IMR-90 (cell line): ENCODE results near the gene CMIP. TPM values are rescaled to one million over a fixed set of nuclear protein-coding genes. Genes with fewer than 3 reads are reported as not detected.

Source experiments
- ATAC-seq: fragments of 200-7000 bp; cut with Tn5 transposase; 2 replicates; pipeline ENCODE4 v1.9.1; 2020; ENCODE audit warnings: low read depth, mild to moderate bottlenecking, moderate library complexity
- BruUV-seq: library from RNA; stranded (reverse); fragments of 400-500 nt; replicated peaks from 2 replicates; lab custom pipeline; 2021; lab: Mats Ljungman, UMichigan
- CTCF ChIA-PET: fragments of 300-600 bp; formaldehyde crosslinking; extraction: SDS; loops from one replicate; lab custom pipeline; 2021; ENCODE audit warnings: antibody characterized with exemption; lab: Yijun Ruan, JAX
- POLR2A ChIA-PET: fragments of 300-600 bp; sonication (Branson Sonifier 250); formaldehyde crosslinking; loops from one replicate; lab custom pipeline; 2022; ENCODE audit warnings: antibody characterized with exemption; ENCODE audit not compliant: unreplicated experiment; lab: Charles Lee
- DNase-seq: peaks from one replicate; pipeline ENCODE4 v3.0.0; 2013
- H2AFZ ChIP-seq: replicated peaks from 2 replicates; pipeline ENCODE3; 2013; ENCODE audit warnings: low read length, mild to moderate bottlenecking; ENCODE audit not compliant: poor library complexity
- H2AK5ac ChIP-seq: 2 replicates; pipeline ENCODE4 v1.6.1; 2013; ENCODE audit warnings: low read depth, low read length, inconsistent platforms
- H2AK9ac ChIP-seq: replicated peaks from 2 replicates; pipeline ENCODE3; 2013; ENCODE audit warnings: mild to moderate bottlenecking, low read depth, low read length, moderate library complexity; ENCODE audit not compliant: poor library complexity
- H2BK120ac ChIP-seq: 2 replicates; pipeline ENCODE4 v1.6.1; 2013; ENCODE audit warnings: low read depth, low read length, inconsistent platforms
- H2BK15ac ChIP-seq: 3 replicates; pipeline ENCODE4 v1.6.1; 2013; ENCODE audit warnings: low read depth, low read length, inconsistent platforms
- H2BK20ac ChIP-seq: 2 replicates; pipeline ENCODE4 v1.6.1; 2013; ENCODE audit warnings: low read depth, mild to moderate bottlenecking, inconsistent platforms, low read length, moderate library complexity
- H2BK5ac ChIP-seq: 2 replicates; pipeline ENCODE4 v1.6.1; 2013; ENCODE audit warnings: mild to moderate bottlenecking, low read depth, low read length, inconsistent platforms; ENCODE audit not compliant: poor library complexity, severe bottlenecking
- H3K14ac ChIP-seq: replicated peaks from 2 replicates; pipeline ENCODE4 v1.6.1; 2013; ENCODE audit warnings: low read depth, low read length, inconsistent platforms
- H3K18ac ChIP-seq: 2 replicates; pipeline ENCODE4 v1.6.1; 2013; ENCODE audit warnings: low read depth, low read length, control low read depth
- H3K23ac ChIP-seq: 2 replicates; pipeline ENCODE4 v1.6.1; 2013; ENCODE audit warnings: low read depth, low read length, inconsistent platforms
- H3K27ac ChIP-seq: 2 replicates; pipeline ENCODE4 v1.5.1; 2013; ENCODE audit warnings: mild to moderate bottlenecking, control low read depth, low read length; ENCODE audit not compliant: insufficient read depth
- H3K27me3 ChIP-seq: 2 replicates; pipeline ENCODE4 v1.6.1; 2013; ENCODE audit warnings: low read length; ENCODE audit not compliant: control insufficient read depth, insufficient read depth
- H3K36me3 ChIP-seq: 2 replicates; pipeline ENCODE4 v1.6.1; 2013; ENCODE audit warnings: low read length, mixed read lengths; ENCODE audit not compliant: control insufficient read depth, insufficient read depth
- H3K4ac ChIP-seq: 2 replicates; pipeline ENCODE4 v1.6.1; 2013; ENCODE audit warnings: low read depth, low read length, inconsistent platforms
- H3K4me1 ChIP-seq: 2 replicates; pipeline ENCODE4 v1.6.1; 2013; ENCODE audit warnings: low read length, mixed read lengths; ENCODE audit not compliant: control insufficient read depth, insufficient read depth
- H3K4me2 ChIP-seq: 2 replicates; pipeline ENCODE4 v1.6.1; 2013; ENCODE audit warnings: low read depth, mild to moderate bottlenecking, control low read depth, low read length, moderate library complexity
- H3K4me3 ChIP-seq: 2 replicates; pipeline ENCODE4 v1.5.1; 2013; ENCODE audit warnings: low read depth, mild to moderate bottlenecking, control low read depth, low read length, moderate library complexity; ENCODE audit not compliant: insufficient read depth
- H3K56ac ChIP-seq: 2 replicates; pipeline ENCODE4 v1.6.1; 2013; ENCODE audit warnings: low read length, inconsistent platforms; ENCODE audit not compliant: insufficient read depth; ENCODE audit errors: extremely low read depth
- H3K79me1 ChIP-seq, 2 experiments: 2 replicates each; pipeline ENCODE4 v1.6.1; 2013; ENCODE audit warnings: low read length in 2 of 2, inconsistent platforms in 1 of 2, low read depth in 1 of 2
- H3K9ac ChIP-seq: 2 replicates; pipeline ENCODE4 v1.6.1; 2013; ENCODE audit warnings: low read depth, low read length, control low read depth
- H3K9me1 ChIP-seq: 2 replicates; pipeline ENCODE4 v1.6.1; 2013; ENCODE audit warnings: low read length, inconsistent platforms; ENCODE audit not compliant: insufficient read depth
- H3K9me3 ChIP-seq: 2 replicates; pipeline ENCODE4 v1.6.1; 2013; ENCODE audit warnings: low read length; ENCODE audit not compliant: control insufficient read depth, insufficient read depth
- H4K20me1 ChIP-seq: 2 replicates; pipeline ENCODE4 v1.6.1; 2013; ENCODE audit warnings: low read length, inconsistent platforms; ENCODE audit not compliant: insufficient read depth
- H4K5ac ChIP-seq: 2 replicates; pipeline ENCODE4 v1.6.1; 2013; ENCODE audit warnings: mild to moderate bottlenecking, low read depth, low read length, control low read depth
- H4K8ac ChIP-seq, 2 experiments: 2 replicates each; pipeline ENCODE4 v1.6.1; 2013; ENCODE audit warnings: low read depth in 2 of 2, low read length in 2 of 2, control low read depth in 1 of 2, inconsistent platforms in 1 of 2
- H4K91ac ChIP-seq: 2 replicates; pipeline ENCODE4 v1.6.1; 2013; ENCODE audit warnings: low read depth, low read length, inconsistent platforms; ENCODE audit not compliant: insufficient read depth
- BHLHE40 ChIP-seq: fragments of 150-350 bp; IDR thresholded peaks from 2 replicates; pipeline ENCODE4 v1.6.1; 2016; ENCODE audit warnings: mild to moderate bottlenecking, low read depth, low read length
- CEBPB ChIP-seq: IDR thresholded peaks from 2 replicates; pipeline ENCODE4 v1.6.1; 2012; ENCODE audit warnings: low read depth, low read length, improper control_type of control experiment
- CHD1 ChIP-seq: IDR thresholded peaks from 2 replicates; pipeline ENCODE4 v1.6.1; 2012; ENCODE audit warnings: low read depth, low read length, improper control_type of control experiment
- CTCF ChIP-seq: conservative IDR thresholded peaks from 2 replicates; pipeline ENCODE4 v1.5.1; 2012; ENCODE audit warnings: mild to moderate bottlenecking, low read depth, low read length, improper control_type of control experiment
- FOS ChIP-seq: fragments of 150-350 bp; IDR thresholded peaks from 2 replicates; pipeline ENCODE4 v1.6.1; 2016; ENCODE audit warnings: low read depth, low read length
- MAFK ChIP-seq: IDR thresholded peaks from 2 replicates; pipeline ENCODE4 v1.6.1; 2012; ENCODE audit warnings: low read depth, low read length, improper control_type of control experiment
- MAZ ChIP-seq: IDR thresholded peaks from 2 replicates; pipeline ENCODE4 v1.6.1; 2012; ENCODE audit warnings: low read depth, mild to moderate bottlenecking, low read length, improper control_type of control experiment, moderate library complexity, borderline replicate concordance
- MXI1 ChIP-seq: IDR thresholded peaks from 2 replicates; pipeline ENCODE4 v1.6.1; 2012; ENCODE audit warnings: low read depth, mild to moderate bottlenecking, low read length, moderate library complexity, borderline replicate concordance
- NFE2L2 ChIP-seq: fragments of 150-350 bp; IDR thresholded peaks from 2 replicates; pipeline ENCODE4 v1.6.1; 2016; ENCODE audit warnings: low read depth, mild to moderate bottlenecking, low read length
- RCOR1 ChIP-seq: IDR thresholded peaks from 2 replicates; pipeline ENCODE4 v1.6.1; 2012; ENCODE audit warnings: mild to moderate bottlenecking, low read length, improper control_type of control experiment; ENCODE audit not compliant: insufficient replicate concordance
- RFX5 ChIP-seq: IDR thresholded peaks from 2 replicates; pipeline ENCODE4 v1.8.0; 2012; ENCODE audit warnings: low read depth, mild to moderate bottlenecking, low read length, moderate library complexity
- SMC3 ChIP-seq: fragments of 150-350 bp; IDR thresholded peaks from 2 replicates; pipeline ENCODE4 v1.6.1; 2016; ENCODE audit warnings: low read depth, mild to moderate bottlenecking, antibody characterized with exemption, low read length, moderate library complexity
- USF2 ChIP-seq: fragments of 150-350 bp; IDR thresholded peaks from 2 replicates; pipeline ENCODE4 v1.6.1; 2017; ENCODE audit warnings: mild to moderate bottlenecking, antibody characterized with exemption, low read length, low read depth
- WGBS, 2 experiments: methylation state at CpG; one replicate each; pipeline versions ENCODE4 v1.1.5 to v1.1.7; 2013; ENCODE audit warnings: missing lambda C conversion rate in 2 of 2; ENCODE audit not compliant: insufficient read length in 1 of 2; ENCODE audit errors: extremely low coverage in 2 of 2; 5-methylcytosine and 5-hydroxymethylcytosine counted together
- dilution Hi-C: fragments of 300-500 bp; cut with HindIII; formaldehyde crosslinking; loops from one replicate; pipeline ENCODE4 v1.14.3; 2018; ENCODE audit warnings: low sequenced_read_pairs; ENCODE audit not compliant: unreplicated experiment
- in situ Hi-C: fragments of 300-500 bp; cut with MboI; formaldehyde crosslinking; loops from 3 replicates; pipeline ENCODE4 v1.14.3; 2019; ENCODE audit warnings: low sequenced_read_pairs, inconsistent platforms, mixed read lengths
- intact Hi-C: fragments of 100-400 bp; cut with micrococcal nuclease; formaldehyde crosslinking; loops from 2 replicates; pipeline ENCODE4 v1.10.0; 2022
- polyA plus RNA-seq, 3 experiments: library from polyadenylated mRNA; depleted of rRNA; stranded (reverse); fragments of >200 nt; gene quantifications; 2 replicates each; pipeline ENCODE4 v1.2.3, GENCODE V29; 2012; ENCODE audit warnings: low replicate concordance in 1 of 3
- total RNA-seq: library from RNA; depleted of rRNA; stranded (reverse); fragments of >200 nt; gene quantifications from 2 replicates; pipeline ENCODE4 v1.2.3, GENCODE V29; 2012

The CMIP gene
- total and polyA plus RNA-seq, 2 of the 4 experiments (the other 2 are of a cell fraction) = 3.2 to 11.6 TPM

- Histone ChIP-seq H2BK5ac (no peak overlapping the region), H3K9ac (no peak overlapping the region), H3K4me3 (no peak overlapping the region), H2AK9ac (no peak overlapping the region), H3K4ac (0 out of 2 replicates have a peak overlapping the region, but pooled peaks have one; percentile 22), H3K9me3 (peaks cover 2% of the 10 kb centered on the region), H4K91ac (no peak overlapping the region), H2BK120ac (no peak overlapping the region), H2BK20ac (no peak overlapping the region), H3K36me3 (peaks cover 3% of the 10 kb centered on the region; the same call in 1 of the 2 replicates), H2AFZ (no peak overlapping the region), H3K79me1 (peaks cover 54 to 68% of the 10 kb centered on the region in 2 experiments), H3K27ac (no peak overlapping the region), H3K27me3 (no peaks in the 10 kb centered on the region), H2AK5ac (peak overlapping the region; percentile 61; the same call in 1 of the 2 replicates), H3K18ac (no peak overlapping the region), H4K8ac (no peak overlapping the region), H3K4me1 (peaks cover 13% of the 10 kb centered on the region), H3K9me1 (peaks cover 18% of the 10 kb centered on the region), H2BK15ac (no peak overlapping the region), H4K20me1 (peaks cover 22% of the 10 kb centered on the region), H3K4me2 (no peak overlapping the region), H4K5ac (no peak overlapping the region), H3K23ac (no peak overlapping the region), H3K56ac (no peak overlapping the region), H3K14ac (no peak overlapping the region)
- POLR2A ChIA-PET = no interaction called here
- WGBS, 2 experiments = 95% methylated on average over 13 of the region's 14 CpGs; no CpG with 5 or more reads in 1 of the 2 experiments
- dilution Hi-C loops = no loop called here
- DNase-seq (no peak), ATAC-seq (no peak)
- in situ Hi-C loops = no loop called here
- intact Hi-C loops = no loop called here
- BruUV-seq = no TSS peak
- CTCF ChIA-PET = no interaction called here
- TF ChIP-seq MAFK (no peak), RFX5 (no peak), USF2 (no peak), SMC3 (no peak), NFE2L2 (no peak), MXI1 (no peak), CEBPB (no peak), BHLHE40 (no peak), RCOR1 (no peak), CTCF (no peak), MAZ (no peak), CHD1 (no peak), FOS (no peak)
These were observed 72.0 kb downstream of the CMIP start for GRCh38 chr16:81516478-81517149.
